ENCODE results near the gene ZFHX3. TPM values are rescaled to one million over a fixed set of nuclear protein-coding genes. Genes with fewer than 3 reads are reported as not detected.

Gene ZFHX3
- total RNA-seq, 1 donor from 2014 or later = 40.1 TPM

- Mint-ChIP-seq H3K4me1 (peaks cover 73% of the 10 kb centered on the region), H3K9me3 (no peaks in the 10 kb centered on the region), H3K27me3 (ENCODE audit: low read depth) (no peaks in the 10 kb centered on the region), H3K36me3 (ENCODE audit: low read depth) (peaks cover 3% of the 10 kb centered on the region), H3K27ac (ENCODE audit: unreplicated experiment) (no peak overlapping the region), H3K4me3 (no peak overlapping the region)
- no peak for TF ChIP-seq CTCF (conservative IDR thresholded peaks at IDR 0.05)
- DNase-seq (ENCODE audit: low read depth, low spot score) = no peak
These were observed 168.1 kb downstream of the ZFHX3 start for GRCh38 chr16:72879846-72880245.

- no peak overlapping the region for H3K4me3 Mint-ChIP-seq
- H3K36me3 Mint-ChIP-seq (ENCODE audit: low read depth) = no peaks in the 10 kb centered on the region
- no peak for TF ChIP-seq CTCF (conservative IDR thresholded peaks at IDR 0.05)
- H3K27ac Mint-ChIP-seq (ENCODE audit: unreplicated experiment) = no peak overlapping the region
- no peaks in the 10 kb centered on the region for H3K27me3 Mint-ChIP-seq (ENCODE audit: low read depth)
- peaks cover 2% of the 10 kb centered on the region for H3K9me3 Mint-ChIP-seq
- DNase-seq (ENCODE audit: low read depth, low spot score) = no peak
- H3K4me1 Mint-ChIP-seq = peaks cover 65% of the 10 kb centered on the region
These were observed 169.3 kb downstream of the ZFHX3 start for GRCh38 chr16:72878301-72879269.

GRCh38 chr16:72877374-72878028, 170.4 kb downstream of the ZFHX3 start:
- H3K27ac Mint-ChIP-seq (ENCODE audit: unreplicated experiment) = peak overlapping the region; percentile 46

GRCh38 chr16:72876981-72877373, 171.0 kb downstream of the ZFHX3 start:
- Mint-ChIP-seq H3K4me3 (no peak overlapping the region), H3K27me3 (ENCODE audit: low read depth) (no peaks in the 10 kb centered on the region), H3K4me1 (peaks cover 53% of the 10 kb centered on the region), H3K27ac (ENCODE audit: unreplicated experiment) (peak overlapping the region; percentile 46), H3K9me3 (peaks cover 2% of the 10 kb centered on the region), H3K36me3 (ENCODE audit: low read depth) (peaks cover 5% of the 10 kb centered on the region)
- TF ChIP-seq CTCF (conservative IDR thresholded peaks at IDR 0.05) = no peak
- DNase-seq (ENCODE audit: low read depth, low spot score) = no peak

More at GRCh38 chr16:72877374-72878028, 170.4 kb downstream of the ZFHX3 start:
- H3K9me3 Mint-ChIP-seq = peaks cover 2% of the 10 kb centered on the region
- peaks cover 5% of the 10 kb centered on the region for H3K36me3 Mint-ChIP-seq (ENCODE audit: low read depth)
- no peak overlapping the region for H3K4me3 Mint-ChIP-seq
- peaks cover 59% of the 10 kb centered on the region for H3K4me1 Mint-ChIP-seq
- TF ChIP-seq CTCF (conservative IDR thresholded peaks at IDR 0.05) = no peak
- no peak for DNase-seq (ENCODE audit: low read depth, low spot score)
- H3K27me3 Mint-ChIP-seq (ENCODE audit: low read depth) = no peaks in the 10 kb centered on the region

GRCh38 chr16:72876221-72876620, 171.7 kb downstream of the ZFHX3 start:
- H3K9me3 Mint-ChIP-seq = peaks cover 2% of the 10 kb centered on the region
- H3K4me3 Mint-ChIP-seq = no peak overlapping the region
- peaks cover 53% of the 10 kb centered on the region for H3K4me1 Mint-ChIP-seq
- no peak overlapping the region for H3K27ac Mint-ChIP-seq (ENCODE audit: unreplicated experiment)
- TF ChIP-seq CTCF (conservative IDR thresholded peaks at IDR 0.05) = no peak
- no peaks in the 10 kb centered on the region for H3K27me3 Mint-ChIP-seq (ENCODE audit: low read depth)
- no peak for DNase-seq (ENCODE audit: low read depth, low spot score)
- H3K36me3 Mint-ChIP-seq (ENCODE audit: low read depth) = peaks cover 5% of the 10 kb centered on the region
